Measurements from ENCODE around the gene ADGRB3. TPM values are rescaled to one million over a fixed set of nuclear protein-coding genes. Genes with fewer than 3 reads are reported as not detected.

Gene ADGRB3
- total and polyA plus RNA-seq, 10 of the 15 experiments (the other 5 are each of a cell fraction or from before 2014, with no cell fraction given), result 0.03 to 0.06 TPM; not detected in 8

DNA sequence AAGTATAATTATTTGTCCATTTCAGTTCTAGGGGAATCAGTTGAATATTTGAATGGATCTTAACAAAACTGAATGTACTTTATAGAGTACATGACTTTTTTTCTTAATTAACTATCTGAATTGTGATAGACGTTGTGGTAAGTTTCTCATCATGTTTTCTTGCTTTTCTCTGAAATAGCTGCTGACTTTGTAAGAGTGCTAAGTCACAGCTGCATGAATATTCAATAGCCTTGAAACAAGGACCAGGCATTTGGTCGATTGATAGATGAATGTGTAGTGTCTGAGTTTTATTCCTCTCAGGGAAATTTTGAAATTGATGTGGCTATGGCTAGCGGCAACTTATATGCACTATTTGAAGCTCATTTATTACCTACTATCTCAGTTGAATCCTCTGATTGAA is 56.0 kb downstream of the ADGRB3 start (continued):
- TF ChIP-seq NRF1 (conservative IDR thresholded peaks at IDR 0.05; ENCODE audit: low read depth, low read length) (no peak), KDM1A (IDR thresholded peaks at IDR 0.05; ENCODE audit: borderline replicate concordance) (no peak), POLR2AphosphoS2 (IDR thresholded peaks at IDR 0.05; ENCODE audit: low read depth, low read length) (no peak), EGR1 (IDR thresholded peaks at IDR 0.05; ENCODE audit: borderline replicate concordance in 1 of 2, low read depth in 2 of 2, low read length in 2 of 2) (no peak), JUND (IDR thresholded peaks at IDR 0.05; ENCODE audit: low read depth, low read length) (no peak), PML (IDR thresholded peaks at IDR 0.05; ENCODE audit: low read length) (no peak), CREM (IDR thresholded peaks at IDR 0.05; ENCODE audit: low read depth) (no peak), SREBF2 (IDR thresholded peaks at IDR 0.05; ENCODE audit: low read length) (no peak)
- TF ChIP-seq, protein P1, sequence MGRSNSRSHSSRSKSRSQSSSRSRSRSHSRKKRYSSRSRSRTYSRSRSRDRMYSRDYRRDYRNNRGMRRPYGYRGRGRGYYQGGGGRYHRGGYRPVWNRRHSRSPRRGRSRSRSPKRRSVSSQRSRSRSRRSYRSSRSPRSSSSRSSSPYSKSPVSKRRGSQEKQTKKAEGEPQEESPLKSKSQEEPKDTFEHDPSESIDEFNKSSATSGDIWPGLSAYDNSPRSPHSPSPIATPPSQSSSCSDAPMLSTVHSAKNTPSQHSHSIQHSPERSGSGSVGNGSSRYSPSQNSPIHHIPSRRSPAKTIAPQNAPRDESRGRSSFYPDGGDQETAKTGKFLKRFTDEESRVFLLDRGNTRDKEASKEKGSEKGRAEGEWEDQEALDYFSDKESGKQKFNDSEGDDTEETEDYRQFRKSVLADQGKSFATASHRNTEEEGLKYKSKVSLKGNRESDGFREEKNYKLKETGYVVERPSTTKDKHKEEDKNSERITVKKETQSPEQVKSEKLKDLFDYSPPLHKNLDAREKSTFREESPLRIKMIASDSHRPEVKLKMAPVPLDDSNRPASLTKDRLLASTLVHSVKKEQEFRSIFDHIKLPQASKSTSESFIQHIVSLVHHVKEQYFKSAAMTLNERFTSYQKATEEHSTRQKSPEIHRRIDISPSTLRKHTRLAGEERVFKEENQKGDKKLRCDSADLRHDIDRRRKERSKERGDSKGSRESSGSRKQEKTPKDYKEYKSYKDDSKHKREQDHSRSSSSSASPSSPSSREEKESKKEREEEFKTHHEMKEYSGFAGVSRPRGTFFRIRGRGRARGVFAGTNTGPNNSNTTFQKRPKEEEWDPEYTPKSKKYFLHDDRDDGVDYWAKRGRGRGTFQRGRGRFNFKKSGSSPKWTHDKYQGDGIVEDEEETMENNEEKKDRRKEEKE (IDR thresholded peaks at IDR 0.05), result no peak

DNA sequence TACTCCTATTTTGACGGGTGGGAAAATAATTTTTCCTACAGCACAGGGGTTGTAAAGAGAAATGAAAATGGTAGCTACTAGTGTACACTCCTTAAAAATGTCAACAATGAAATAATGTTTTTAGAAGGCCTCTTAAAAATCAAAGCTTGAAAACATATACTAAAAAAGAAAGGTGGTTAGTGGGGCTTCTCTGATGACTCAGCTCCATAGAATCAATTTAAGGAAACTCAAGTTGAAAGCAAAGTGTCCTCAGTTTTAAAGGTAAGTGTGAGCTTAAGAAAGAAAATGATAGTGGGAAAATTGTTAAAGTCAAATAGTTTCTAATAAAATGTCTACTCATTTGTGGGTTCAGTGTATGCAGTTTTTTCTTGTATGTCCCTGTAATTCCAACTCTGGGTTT is 58.2 kb downstream of the ADGRB3 start:
- no peak for FAIRE-seq
- H3K4me3 ChIP-seq, result no peak overlapping the region
- ChIA-PET CTCF (interaction anchor here (0.7 kb wide), 1 partner anchor 1761 kb away, joined by 3 read pairs; no protein-coding TSS in a partner anchor), SMC1A (ENCODE audit: uncharacterized antibody, unreplicated experiment) (no interaction called here), POLR2A (no interaction called here), RAD21 (ENCODE audit: unreplicated experiment) (no interaction called here)
- H3K27me3 ChIP-seq (replicated peaks in 1 of 2; ENCODE audit: control insufficient read depth in 2 of 2, insufficient read depth in 2 of 2, low read length in 1 of 2), result no peaks in the 10 kb centered on the region
- H3K4me2 ChIP-seq (ENCODE audit: control insufficient read depth, insufficient read depth), result no peak overlapping the region
- H3K4me1 ChIP-seq (ENCODE audit: control insufficient read depth, insufficient read depth, low read length), result no peaks in the 10 kb centered on the region
- intact Hi-C loops (cut with micrococcal nuclease; ENCODE audit: unreplicated experiment), result no loop called here
- H3K36me3 ChIP-seq (ENCODE audit: control insufficient read depth in 2 of 2, insufficient read depth in 2 of 2, low read length in 1 of 2), result no peaks in the 10 kb centered on the region
- BruUV-seq (replicated peaks), result no TSS peak
- no peaks in the 10 kb centered on the region for H3K79me2 ChIP-seq (ENCODE audit: control insufficient read depth, insufficient read depth, low read length)
- in situ Hi-C loops (cut with MboI), result no loop called here
- H2AFZ ChIP-seq (ENCODE audit: control insufficient read depth, low read depth, low read length), result no peak overlapping the region
- no peak for DNase-seq (ENCODE audit: low read depth, low spot score)
- ATAC-seq, result no peak
- no peak overlapping the region for H3K9ac ChIP-seq (ENCODE audit: control insufficient read depth, insufficient read depth, low read length)
- no peak overlapping the region for H3K27ac ChIP-seq (ENCODE audit: control insufficient read depth, insufficient read depth)
- no peaks in the 10 kb centered on the region for H4K20me1 ChIP-seq (ENCODE audit: control insufficient read depth, insufficient read depth)
- 0% methylated on average over 1 of the region's 1 CpG for WGBS (ENCODE audit: insufficient coverage, insufficient replicate concordance, low lambda C conversion rate, missing lambda C conversion rate)
- no peaks in the 10 kb centered on the region for H3K9me3 ChIP-seq (replicated peaks; ENCODE audit: control insufficient read depth, insufficient read depth, low read length)
- TF ChIP-seq TCF3 (IDR thresholded peaks at IDR 0.05; ENCODE audit: borderline replicate concordance, insufficient read depth, low read depth, low read length), result no peak
- no peak for TF ChIP-seq EZH2 (IDR thresholded peaks at IDR 0.05; ENCODE audit: borderline replicate concordance, control insufficient read depth, low read depth, low read length)
- TF ChIP-seq HCFC1 (IDR thresholded peaks at IDR 0.05; ENCODE audit: low read length), result no peak
- no peak for TF ChIP-seq ASH2L (IDR thresholded peaks at IDR 0.05; ENCODE audit: borderline replicate concordance, low read depth)
- no peak for TF ChIP-seq BHLHE40 (IDR thresholded peaks at IDR 0.05; ENCODE audit: borderline replicate concordance in 1 of 2, low read depth in 2 of 2, low read length in 1 of 2)
- TF ChIP-seq SPI1 (IDR thresholded peaks at IDR 0.05; ENCODE audit: borderline replicate concordance, insufficient read depth, low read depth, low read length), result no peak
- TF ChIP-seq MEF2A (IDR thresholded peaks at IDR 0.05; ENCODE audit: insufficient read depth, low read depth, low read length), result no peak
- no peak for TF ChIP-seq WRNIP1 (IDR thresholded peaks at IDR 0.05; ENCODE audit: borderline replicate concordance, low read depth, low read length)
- no peak for TF ChIP-seq JUNB (IDR thresholded peaks at IDR 0.05)
- TF ChIP-seq, protein P2, sequence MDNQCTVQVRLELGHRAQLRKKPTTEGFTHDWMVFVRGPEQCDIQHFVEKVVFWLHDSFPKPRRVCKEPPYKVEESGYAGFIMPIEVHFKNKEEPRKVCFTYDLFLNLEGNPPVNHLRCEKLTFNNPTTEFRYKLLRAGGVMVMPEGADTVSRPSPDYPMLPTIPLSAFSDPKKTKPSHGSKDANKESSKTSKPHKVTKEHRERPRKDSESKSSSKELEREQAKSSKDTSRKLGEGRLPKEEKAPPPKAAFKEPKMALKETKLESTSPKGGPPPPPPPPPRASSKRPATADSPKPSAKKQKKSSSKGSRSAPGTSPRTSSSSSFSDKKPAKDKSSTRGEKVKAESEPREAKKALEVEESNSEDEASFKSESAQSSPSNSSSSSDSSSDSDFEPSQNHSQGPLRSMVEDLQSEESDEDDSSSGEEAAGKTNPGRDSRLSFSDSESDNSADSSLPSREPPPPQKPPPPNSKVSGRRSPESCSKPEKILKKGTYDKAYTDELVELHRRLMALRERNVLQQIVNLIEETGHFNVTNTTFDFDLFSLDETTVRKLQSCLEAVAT (IDR thresholded peaks at IDR 0.05), result no peak
- no peak for TF ChIP-seq SMARCA5 (IDR thresholded peaks at IDR 0.05)
- no peak for TF ChIP-seq STAT3 (IDR thresholded peaks at IDR 0.05; ENCODE audit: low read depth, low read length)
- no peak for TF ChIP-seq BACH1 (IDR thresholded peaks at IDR 0.05; ENCODE audit: borderline replicate concordance)
- TF ChIP-seq RBBP5 (conservative IDR thresholded peaks at IDR 0.05), result no peak
